WTC11 (cell line): ENCODE data around the gene SLC9A2. TPM values are rescaled to one million over a fixed set of nuclear protein-coding genes. Genes with fewer than 3 reads are reported as not detected.

Experiments used
- ATAC-seq: fragments of 200-7000 bp; cut with Tn5 transposase; 2 replicates; pipeline ENCODE4 v1.10.0; 2021; ENCODE audit warnings: mild to moderate bottlenecking, moderate library complexity
- CTCF ChIA-PET: fragments of 300-600 bp; sonication (Branson Sonifier 250); formaldehyde crosslinking; loops from one replicate; lab custom pipeline; 2021; ENCODE audit warnings: antibody characterized with exemption; lab: Charles Lee
- POLR2A ChIA-PET: fragments of 350-600 bp; sonication (Branson Sonifier 250); formaldehyde crosslinking; loops from one replicate; lab custom pipeline; 2021; ENCODE audit warnings: antibody characterized with exemption; lab: Charles Lee
- DNase-seq: peaks from one replicate; pipeline ENCODE4 v3.0.0; 2021; ENCODE audit warnings: low spot score
- H3K27ac Mint-ChIP-seq: 2 replicates; pipeline ENCODE4 v1.8.0; 2021; ENCODE audit warnings: mixed read lengths
- H3K27me3 Mint-ChIP-seq: 2 replicates; pipeline ENCODE4 v1.8.0; 2021; ENCODE audit warnings: low read depth, mild to moderate bottlenecking, moderate library complexity, mixed read lengths
- H3K36me3 Mint-ChIP-seq: 2 replicates; pipeline ENCODE4 v1.8.0; 2021; ENCODE audit warnings: mixed read lengths
- H3K4me1 Mint-ChIP-seq: 2 replicates; pipeline ENCODE4 v1.8.0; 2022; ENCODE audit warnings: mixed read lengths
- H3K4me3 Mint-ChIP-seq: 2 replicates; pipeline ENCODE4 v1.8.0; 2021; ENCODE audit warnings: mild to moderate bottlenecking, moderate library complexity, mixed read lengths
- H3K9me3 Mint-ChIP-seq: 2 replicates; pipeline ENCODE4 v1.8.0; 2021; ENCODE audit warnings: mixed read lengths
- ETV6 ChIP-seq: sonication (generic); formaldehyde crosslinking; IDR thresholded peaks from 2 replicates; pipeline ENCODE4 v1.8.1; 2022; ENCODE audit warnings: mild to moderate bottlenecking, missing genetic modification reagents
- FOXJ3 ChIP-seq: sonication (generic); formaldehyde crosslinking; IDR thresholded peaks from 2 replicates; pipeline ENCODE4 v1.9.0; 2021; ENCODE audit warnings: missing genetic modification reagents, mild to moderate bottlenecking, borderline replicate concordance
- IRF2 ChIP-seq: sonication (generic); formaldehyde crosslinking; IDR thresholded peaks from 2 replicates; pipeline ENCODE4 v1.8.0; 2022; ENCODE audit warnings: low read depth, missing genetic modification reagents, borderline replicate concordance
- MYBL2 ChIP-seq: sonication (generic); formaldehyde crosslinking; IDR thresholded peaks from 2 replicates; pipeline ENCODE4 v1.8.1; 2023; ENCODE audit warnings: mild to moderate bottlenecking, moderate library complexity, missing genetic modification reagents
- PRRX2 ChIP-seq: fragments of 250-450 bp; sonication (Bioruptor Pico); IDR thresholded peaks from 2 replicates; pipeline ENCODE4 v1.8.0; 2021; ENCODE audit warnings: mild to moderate bottlenecking
- SOX15 ChIP-seq: fragments of 250-450 bp; sonication (Bioruptor Pico); IDR thresholded peaks from 2 replicates; pipeline ENCODE4 v1.9.0; 2021; ENCODE audit warnings: mild to moderate bottlenecking
- SP1 ChIP-seq: sonication (generic); formaldehyde crosslinking; conservative IDR thresholded peaks from 2 replicates; pipeline ENCODE4 v1.8.1; 2022; ENCODE audit warnings: missing genetic modification reagents
- TCF7 ChIP-seq: sonication (generic); formaldehyde crosslinking; IDR thresholded peaks from 2 replicates; pipeline ENCODE4 v1.8.0; 2022; ENCODE audit warnings: mild to moderate bottlenecking, low read depth, missing genetic modification reagents, moderate library complexity
- ZNF263 ChIP-seq: sonication (generic); formaldehyde crosslinking; IDR thresholded peaks from 2 replicates; pipeline ENCODE4 v1.8.1; 2022; ENCODE audit warnings: low read depth, mild to moderate bottlenecking, moderate library complexity, missing genetic modification reagents
- ZNF317 ChIP-seq: sonication (generic); formaldehyde crosslinking; IDR thresholded peaks from 2 replicates; pipeline ENCODE4 v1.8.1; 2023; ENCODE audit warnings: low read depth, mild to moderate bottlenecking, moderate library complexity, missing genetic modification reagents, borderline replicate concordance
- ZNF423 ChIP-seq: fragments of 250-450 bp; sonication (Bioruptor Pico); IDR thresholded peaks from 2 replicates; pipeline ENCODE4 v2.1.2; 2022; ENCODE audit warnings: mild to moderate bottlenecking, moderate library complexity
- ZNF671 ChIP-seq: fragments of 250-450 bp; sonication (Bioruptor Pico); IDR thresholded peaks from 2 replicates; pipeline ENCODE4 v1.8.0; 2021; ENCODE audit warnings: mild to moderate bottlenecking
- total RNA-seq: library from RNA; stranded (reverse); gene quantifications from 3 replicates; pipeline ENCODE4 v1.2.3, GENCODE V29; 2021
- TF ChIP-seq, protein P1 (sequence below): sonication (generic); formaldehyde crosslinking; IDR thresholded peaks from 2 replicates; pipeline ENCODE4 v1.8.0; 2022; ENCODE audit warnings: mild to moderate bottlenecking, missing genetic modification reagents
- TF ChIP-seq, protein P2 (sequence below): sonication (generic); formaldehyde crosslinking; conservative IDR thresholded peaks from 2 replicates; pipeline ENCODE4 v1.8.1; 2022; ENCODE audit warnings: mild to moderate bottlenecking, missing genetic modification reagents
- TF ChIP-seq, protein P3 (sequence below): sonication (generic); formaldehyde crosslinking; IDR thresholded peaks from 2 replicates; pipeline ENCODE4 v1.8.0; 2022; ENCODE audit warnings: mild to moderate bottlenecking, missing genetic modification reagents
- TF ChIP-seq, protein P4 (sequence below): fragments of 250-450 bp; sonication (Bioruptor Pico); IDR thresholded peaks from 2 replicates; pipeline ENCODE4 v1.8.0; 2021; ENCODE audit warnings: mild to moderate bottlenecking
- TF ChIP-seq, protein P5 (sequence below): sonication (generic); formaldehyde crosslinking; IDR thresholded peaks from 2 replicates; pipeline ENCODE4 v1.8.1; 2022; ENCODE audit warnings: mild to moderate bottlenecking, moderate library complexity, missing genetic modification reagents
- TF ChIP-seq, protein P6 (sequence below): fragments of 250-450 bp; sonication (Bioruptor Pico); IDR thresholded peaks from 2 replicates; pipeline ENCODE4 v1.9.0; 2021; ENCODE audit warnings: moderate library complexity, mild to moderate bottlenecking, inconsistent platforms, borderline replicate concordance
- TF ChIP-seq, protein P7 (sequence below): sonication (generic); formaldehyde crosslinking; IDR thresholded peaks from 2 replicates; pipeline ENCODE4 v1.8.0; 2023; ENCODE audit warnings: missing genetic modification reagents
- TF ChIP-seq, protein P8 (sequence below): sonication (generic); formaldehyde crosslinking; IDR thresholded peaks from 2 replicates; pipeline ENCODE4 v1.8.1; 2023; ENCODE audit warnings: mild to moderate bottlenecking, missing genetic modification reagents
- TF ChIP-seq, protein P9 (sequence below): fragments of 250-450 bp; sonication (Bioruptor Pico); IDR thresholded peaks from 2 replicates; pipeline ENCODE4 v2.1.2; 2022; ENCODE audit warnings: mild to moderate bottlenecking, moderate library complexity

SLC9A2 gene
- total RNA-seq, 1 experiment from 2014 or later: 0.07 TPM

DNA sequence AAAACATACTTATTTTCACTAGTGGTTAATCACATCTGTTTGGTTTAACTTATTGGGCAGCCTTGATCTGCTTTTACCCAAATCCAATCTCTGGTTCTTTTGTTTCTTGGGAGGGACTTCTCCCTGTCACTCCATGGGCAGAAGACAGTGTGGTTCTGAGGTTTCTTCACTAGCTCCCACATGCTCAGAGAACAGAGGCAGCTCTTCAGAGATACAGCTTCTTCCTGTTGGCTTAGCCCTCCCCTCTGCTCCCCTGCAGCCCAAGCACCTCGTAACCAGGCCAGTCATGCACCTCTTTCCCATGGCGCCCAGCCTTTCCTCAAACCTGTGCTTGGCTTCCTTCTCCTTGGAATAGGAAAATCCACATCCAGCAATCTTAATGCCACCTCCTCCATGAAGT is 32.8 kb downstream of the SLC9A2 start:
- TF ChIP-seq IRF2: no peak
- TF ChIP-seq, protein P1, sequence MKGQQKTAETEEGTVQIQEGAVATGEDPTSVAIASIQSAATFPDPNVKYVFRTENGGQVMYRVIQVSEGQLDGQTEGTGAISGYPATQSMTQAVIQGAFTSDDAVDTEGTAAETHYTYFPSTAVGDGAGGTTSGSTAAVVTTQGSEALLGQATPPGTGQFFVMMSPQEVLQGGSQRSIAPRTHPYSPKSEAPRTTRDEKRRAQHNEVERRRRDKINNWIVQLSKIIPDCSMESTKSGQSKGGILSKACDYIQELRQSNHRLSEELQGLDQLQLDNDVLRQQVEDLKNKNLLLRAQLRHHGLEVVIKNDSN (CRISPR knock-in tag): no peak
- TF ChIP-seq MYBL2: no peak
- TF ChIP-seq, protein P2, sequence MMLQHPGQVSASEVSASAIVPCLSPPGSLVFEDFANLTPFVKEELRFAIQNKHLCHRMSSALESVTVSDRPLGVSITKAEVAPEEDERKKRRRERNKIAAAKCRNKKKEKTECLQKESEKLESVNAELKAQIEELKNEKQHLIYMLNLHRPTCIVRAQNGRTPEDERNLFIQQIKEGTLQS (CRISPR knock-in tag): no peak
- TF ChIP-seq ZNF671 (CRISPR knock-in tag): no peak
- no peak for TF ChIP-seq FOXJ3 (CRISPR knock-in tag)
- TF ChIP-seq ZNF423 (CRISPR knock-in tag): no peak
- ATAC-seq (no peak), DNase-seq (no peak)
- Mint-ChIP-seq H3K36me3 (no peaks in the 10 kb centered on the region; the same call in 1 of the 2 replicates), H3K9me3 (peaks cover 21% of the 10 kb centered on the region), H3K27ac (no peak overlapping the region), H3K4me1 (no peaks in the 10 kb centered on the region), H3K4me3 (no peak overlapping the region), H3K27me3 (peaks cover 5% of the 10 kb centered on the region)
- CTCF ChIA-PET: no interaction called here
- POLR2A ChIA-PET: no interaction called here

DNA sequence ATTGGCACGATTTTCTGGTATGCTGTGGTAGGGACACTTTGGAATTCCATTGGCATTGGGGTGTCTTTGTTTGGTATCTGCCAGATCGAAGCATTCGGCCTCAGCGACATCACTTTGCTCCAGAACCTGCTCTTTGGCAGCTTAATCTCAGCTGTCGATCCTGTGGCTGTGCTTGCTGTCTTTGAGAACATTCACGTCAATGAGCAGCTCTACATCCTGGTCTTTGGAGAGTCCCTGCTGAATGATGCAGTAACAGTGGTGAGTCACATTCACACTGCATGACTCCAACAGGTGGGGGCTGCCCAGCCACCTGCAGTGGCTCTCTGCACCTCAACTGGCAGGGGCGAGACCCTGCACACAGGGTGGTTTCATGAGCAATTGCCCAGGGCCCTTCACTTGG is 38.4 kb downstream of the SLC9A2 start:
- 0 out of 2 replicates have a peak, but pooled peaks cover 4% of the 10 kb centered on the region for H3K4me1 Mint-ChIP-seq
- POLR2A ChIA-PET: no interaction called here
- no peaks in the 10 kb centered on the region for H3K9me3 Mint-ChIP-seq
- no peaks in the 10 kb centered on the region for H3K36me3 Mint-ChIP-seq
- TF ChIP-seq, protein P2 (CRISPR knock-in tag): no peak
- TF ChIP-seq, protein P3, sequence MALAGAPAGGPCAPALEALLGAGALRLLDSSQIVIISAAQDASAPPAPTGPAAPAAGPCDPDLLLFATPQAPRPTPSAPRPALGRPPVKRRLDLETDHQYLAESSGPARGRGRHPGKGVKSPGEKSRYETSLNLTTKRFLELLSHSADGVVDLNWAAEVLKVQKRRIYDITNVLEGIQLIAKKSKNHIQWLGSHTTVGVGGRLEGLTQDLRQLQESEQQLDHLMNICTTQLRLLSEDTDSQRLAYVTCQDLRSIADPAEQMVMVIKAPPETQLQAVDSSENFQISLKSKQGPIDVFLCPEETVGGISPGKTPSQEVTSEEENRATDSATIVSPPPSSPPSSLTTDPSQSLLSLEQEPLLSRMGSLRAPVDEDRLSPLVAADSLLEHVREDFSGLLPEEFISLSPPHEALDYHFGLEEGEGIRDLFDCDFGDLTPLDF (CRISPR knock-in tag): no peak
- TF ChIP-seq ZNF263 (CRISPR knock-in tag) (no peak), IRF2 (no peak), ZNF317 (CRISPR knock-in tag) (no peak), SP1 (no peak), ETV6 (CRISPR knock-in tag) (no peak)
- TF ChIP-seq, protein P4, sequence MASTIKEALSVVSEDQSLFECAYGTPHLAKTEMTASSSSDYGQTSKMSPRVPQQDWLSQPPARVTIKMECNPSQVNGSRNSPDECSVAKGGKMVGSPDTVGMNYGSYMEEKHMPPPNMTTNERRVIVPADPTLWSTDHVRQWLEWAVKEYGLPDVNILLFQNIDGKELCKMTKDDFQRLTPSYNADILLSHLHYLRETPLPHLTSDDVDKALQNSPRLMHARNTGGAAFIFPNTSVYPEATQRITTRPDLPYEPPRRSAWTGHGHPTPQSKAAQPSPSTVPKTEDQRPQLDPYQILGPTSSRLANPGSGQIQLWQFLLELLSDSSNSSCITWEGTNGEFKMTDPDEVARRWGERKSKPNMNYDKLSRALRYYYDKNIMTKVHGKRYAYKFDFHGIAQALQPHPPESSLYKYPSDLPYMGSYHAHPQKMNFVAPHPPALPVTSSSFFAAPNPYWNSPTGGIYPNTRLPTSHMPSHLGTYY (CRISPR knock-in tag): no peak
- TF ChIP-seq, protein P5, sequence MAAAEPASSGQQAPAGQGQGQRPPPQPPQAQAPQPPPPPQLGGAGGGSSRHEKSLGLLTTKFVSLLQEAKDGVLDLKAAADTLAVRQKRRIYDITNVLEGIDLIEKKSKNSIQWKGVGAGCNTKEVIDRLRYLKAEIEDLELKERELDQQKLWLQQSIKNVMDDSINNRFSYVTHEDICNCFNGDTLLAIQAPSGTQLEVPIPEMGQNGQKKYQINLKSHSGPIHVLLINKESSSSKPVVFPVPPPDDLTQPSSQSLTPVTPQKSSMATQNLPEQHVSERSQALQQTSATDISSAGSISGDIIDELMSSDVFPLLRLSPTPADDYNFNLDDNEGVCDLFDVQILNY (CRISPR knock-in tag): no peak
- TF ChIP-seq, protein P6, sequence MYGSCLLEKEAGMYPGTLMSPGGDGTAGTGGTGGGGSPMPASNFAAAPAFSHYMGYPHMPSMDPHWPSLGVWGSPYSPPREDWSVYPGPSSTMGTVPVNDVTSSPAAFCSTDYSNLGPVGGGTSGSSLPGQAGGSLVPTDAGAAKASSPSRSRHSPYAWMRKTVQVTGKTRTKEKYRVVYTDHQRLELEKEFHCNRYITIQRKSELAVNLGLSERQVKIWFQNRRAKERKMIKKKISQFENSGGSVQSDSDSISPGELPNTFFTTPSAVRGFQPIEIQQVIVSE: no peak
- TF ChIP-seq, protein P7, sequence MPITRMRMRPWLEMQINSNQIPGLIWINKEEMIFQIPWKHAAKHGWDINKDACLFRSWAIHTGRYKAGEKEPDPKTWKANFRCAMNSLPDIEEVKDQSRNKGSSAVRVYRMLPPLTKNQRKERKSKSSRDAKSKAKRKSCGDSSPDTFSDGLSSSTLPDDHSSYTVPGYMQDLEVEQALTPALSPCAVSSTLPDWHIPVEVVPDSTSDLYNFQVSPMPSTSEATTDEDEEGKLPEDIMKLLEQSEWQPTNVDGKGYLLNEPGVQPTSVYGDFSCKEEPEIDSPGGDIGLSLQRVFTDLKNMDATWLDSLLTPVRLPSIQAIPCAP (CRISPR knock-in tag): no peak
- H3K27ac Mint-ChIP-seq: no peak overlapping the region
- no peak overlapping the region for H3K4me3 Mint-ChIP-seq
- DNase-seq: no peak
- CTCF ChIA-PET: no interaction called here
- ATAC-seq: no peak; the same call in 1 of the 2 replicates
- no peaks in the 10 kb centered on the region for H3K27me3 Mint-ChIP-seq

DNA sequence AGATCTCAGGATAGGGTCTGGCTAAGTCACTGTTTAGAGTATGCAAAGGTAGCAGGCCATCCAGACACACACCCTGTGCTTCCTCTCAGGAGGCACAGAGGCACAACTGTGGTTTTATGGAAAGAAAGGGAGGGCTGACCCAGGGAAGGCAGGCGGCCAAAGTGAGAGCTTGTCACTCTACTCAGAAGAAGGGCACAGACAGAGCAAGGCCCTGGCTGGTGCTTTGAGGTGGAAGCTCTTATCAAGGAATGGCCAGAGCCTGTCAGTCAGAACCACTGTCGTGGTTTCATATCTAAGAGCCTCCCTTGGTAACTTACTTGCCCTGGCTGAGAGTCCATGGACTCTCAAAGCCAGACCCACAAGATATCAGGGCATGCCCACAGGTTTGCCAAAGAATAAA is 40.7 kb downstream of the SLC9A2 start:
- Mint-ChIP-seq H3K4me3 (no peak overlapping the region), H3K9me3 (no peaks in the 10 kb centered on the region), H3K27me3 (no peaks in the 10 kb centered on the region), H3K27ac (no peak overlapping the region), H3K36me3 (no peaks in the 10 kb centered on the region), H3K4me1 (0 out of 2 replicates have a peak, but pooled peaks cover 4% of the 10 kb centered on the region)
- no peak for DNase-seq
- ChIA-PET CTCF (interaction anchor here (1.9 kb wide), 1 partner anchor 187 kb away, joined by 5 read pairs; the partner anchor contains the start of gene SLC9A4), POLR2A (no interaction called here)
- no peak for ATAC-seq
- TF ChIP-seq, protein P8, sequence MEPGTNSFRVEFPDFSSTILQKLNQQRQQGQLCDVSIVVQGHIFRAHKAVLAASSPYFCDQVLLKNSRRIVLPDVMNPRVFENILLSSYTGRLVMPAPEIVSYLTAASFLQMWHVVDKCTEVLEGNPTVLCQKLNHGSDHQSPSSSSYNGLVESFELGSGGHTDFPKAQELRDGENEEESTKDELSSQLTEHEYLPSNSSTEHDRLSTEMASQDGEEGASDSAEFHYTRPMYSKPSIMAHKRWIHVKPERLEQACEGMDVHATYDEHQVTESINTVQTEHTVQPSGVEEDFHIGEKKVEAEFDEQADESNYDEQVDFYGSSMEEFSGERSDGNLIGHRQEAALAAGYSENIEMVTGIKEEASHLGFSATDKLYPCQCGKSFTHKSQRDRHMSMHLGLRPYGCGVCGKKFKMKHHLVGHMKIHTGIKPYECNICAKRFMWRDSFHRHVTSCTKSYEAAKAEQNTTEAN: no peak
- TF ChIP-seq TCF7 (no peak), ZNF423 (CRISPR knock-in tag) (no peak), PRRX2 (CRISPR knock-in tag) (no peak), SOX15 (CRISPR knock-in tag) (no peak)
- TF ChIP-seq, protein P7 (CRISPR knock-in tag): no peak
- TF ChIP-seq, protein P9, sequence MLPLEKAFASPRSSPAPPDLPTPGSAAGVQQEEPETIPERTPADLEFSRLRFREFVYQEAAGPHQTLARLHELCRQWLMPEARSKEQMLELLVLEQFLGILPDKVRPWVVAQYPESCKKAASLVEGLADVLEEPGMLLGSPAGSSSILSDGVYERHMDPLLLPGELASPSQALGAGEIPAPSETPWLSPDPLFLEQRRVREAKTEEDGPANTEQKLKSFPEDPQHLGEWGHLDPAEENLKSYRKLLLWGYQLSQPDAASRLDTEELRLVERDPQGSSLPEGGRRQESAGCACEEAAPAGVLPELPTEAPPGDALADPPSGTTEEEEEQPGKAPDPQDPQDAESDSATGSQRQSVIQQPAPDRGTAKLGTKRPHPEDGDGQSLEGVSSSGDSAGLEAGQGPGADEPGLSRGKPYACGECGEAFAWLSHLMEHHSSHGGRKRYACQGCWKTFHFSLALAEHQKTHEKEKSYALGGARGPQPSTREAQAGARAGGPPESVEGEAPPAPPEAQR: no peak
